Activated CD8-positive, alpha-beta memory T cell treated with anti-CD3 and anti-CD28 coated beads, Interleukin-2, amount 50 U/mL, for 1 hour (primary cell): ENCODE data around the gene HMGB4.

Experiments
- DNase-seq: peaks from one replicate; pipeline ENCODE4 v3.0.0-alpha.2; 2020; ENCODE audit errors: extremely low read depth

The HMGB4 gene

DNA sequence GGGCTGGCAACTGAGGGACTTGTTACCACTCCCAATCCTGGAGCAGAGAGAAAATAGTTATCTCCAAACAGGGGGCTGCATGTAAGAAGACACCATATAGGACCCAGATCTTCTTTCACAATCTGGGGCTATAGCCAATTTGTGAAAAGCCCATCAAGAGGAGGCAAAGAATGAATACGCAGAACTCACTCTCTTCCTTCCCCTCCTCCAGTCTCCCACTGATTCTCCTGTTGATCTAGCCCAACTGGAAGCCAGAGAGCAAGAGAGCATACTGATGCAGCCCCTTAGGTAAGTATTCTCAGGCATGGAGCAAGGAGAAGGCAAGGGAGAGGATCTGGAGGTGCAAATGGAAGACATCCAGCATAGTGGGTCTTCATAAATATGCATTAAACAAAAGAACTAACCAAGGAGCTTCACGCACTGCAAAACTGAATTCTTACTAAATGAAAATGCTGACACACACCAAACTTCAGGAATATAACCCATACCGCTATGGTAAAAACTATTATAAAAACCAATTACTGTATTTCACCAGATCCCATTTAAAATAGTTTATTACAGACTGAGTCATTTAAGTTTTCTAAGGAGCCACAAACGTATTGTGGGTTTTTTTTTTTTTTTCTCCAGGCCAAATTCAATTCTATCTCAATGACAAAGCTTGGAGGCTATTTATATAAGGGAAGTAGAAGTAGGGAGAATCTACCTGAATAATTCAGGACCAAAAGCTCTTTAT, 15.5 kb upstream of the HMGB4 start:
- DNase-seq = no peak

DNA sequence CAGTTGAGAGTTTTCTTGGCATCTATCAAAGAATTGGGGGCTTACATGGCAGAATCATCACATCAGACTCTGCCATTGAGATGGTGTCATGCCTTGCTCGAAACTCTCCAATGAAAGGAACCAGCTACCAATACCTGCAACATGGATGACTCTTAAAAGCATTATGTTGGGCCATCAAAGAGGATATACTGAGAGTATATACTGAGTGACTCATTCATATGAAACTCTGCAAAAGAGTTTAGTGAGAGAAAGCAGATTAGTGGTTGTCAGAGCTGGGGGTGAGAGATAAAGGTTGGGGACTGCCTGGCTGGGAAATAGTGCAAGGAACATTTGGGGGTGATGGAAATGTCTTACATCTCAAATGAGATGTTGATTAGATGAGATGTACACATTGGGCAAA, 14.7 kb upstream of the HMGB4 start:
- DNase-seq = no peak

- no peak for DNase-seq
These were observed 13.4 kb upstream of the HMGB4 start for GRCh38 chr1:33850481-33850880.

- DNase-seq = no peak
These were observed 11.2 kb upstream of the HMGB4 start for GRCh38 chr1:33852711-33853110.

- no peak for DNase-seq
These were observed 10.4 kb upstream of the HMGB4 start for GRCh38 chr1:33853431-33853830.

- no peak for DNase-seq
These were observed 9.8 kb upstream of the HMGB4 start for GRCh38 chr1:33854091-33854490.

DNA sequence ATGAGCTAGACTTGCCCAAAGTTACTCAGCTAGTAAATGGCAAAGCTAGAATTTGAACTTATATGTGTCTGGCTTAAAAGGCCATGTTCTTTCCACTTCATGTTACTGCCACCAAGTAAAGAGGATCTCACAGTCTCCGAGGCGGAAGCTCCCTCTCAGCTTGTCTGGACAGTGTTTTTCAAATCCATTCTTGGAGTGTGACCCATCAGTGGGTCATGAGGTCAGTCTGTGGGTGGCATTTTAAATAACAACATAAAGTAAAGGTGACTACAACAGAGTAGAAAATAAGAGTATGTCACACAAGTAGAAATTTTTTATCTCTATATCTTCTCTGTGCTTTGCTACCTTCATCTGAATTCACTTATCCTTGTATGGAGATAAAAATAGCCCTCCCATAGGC, 3.2 kb upstream of the HMGB4 start:
- DNase-seq = no peak

GRCh38 chr1:33864460-33865389, 846 bp downstream of the HMGB4 start:
- DNase-seq = no peak

DNA sequence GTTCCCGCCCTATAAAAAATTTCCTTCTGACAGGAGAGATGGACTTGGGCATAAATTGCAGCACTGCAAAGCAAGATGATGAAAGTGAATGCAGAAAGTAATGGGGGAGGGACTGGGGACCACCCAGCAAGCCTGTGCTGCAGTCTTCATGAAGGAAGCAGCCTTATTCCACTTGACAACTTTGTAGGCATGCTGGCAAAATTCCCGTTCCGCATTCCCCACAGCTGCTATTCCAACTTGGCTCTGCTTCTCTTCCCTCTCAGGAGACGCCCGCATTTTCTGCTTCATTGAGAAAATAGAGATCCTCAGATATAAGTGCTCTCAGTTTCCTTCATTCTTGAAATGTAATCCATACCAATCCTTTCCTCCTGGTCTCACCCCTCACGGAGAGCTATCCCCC, 2.4 kb downstream of the HMGB4 start:
- DNase-seq = no peak

GRCh38 chr1:33867684-33868083, 3.8 kb downstream of the HMGB4 start:
- DNase-seq = no peak

DNA sequence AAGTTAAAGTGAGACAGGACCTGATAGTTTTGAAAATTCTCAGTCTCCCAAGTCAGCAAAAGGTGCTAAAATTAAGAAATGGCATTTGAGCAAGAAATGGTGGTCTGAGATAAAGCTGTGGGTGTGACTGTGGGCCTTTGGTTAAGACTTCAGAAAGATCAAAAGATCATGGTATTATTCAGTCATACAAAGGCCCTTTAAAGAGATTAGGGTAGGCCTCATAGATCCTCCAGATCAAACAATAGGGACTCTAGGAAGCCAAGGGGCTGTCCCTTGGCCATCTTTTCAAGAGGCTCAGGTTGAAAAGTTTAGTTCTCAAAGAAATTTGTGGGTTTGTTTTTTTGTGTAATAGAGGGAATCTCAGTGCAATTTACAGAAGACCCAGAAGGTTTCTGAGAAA, 8.4 kb downstream of the HMGB4 start:
- no peak for DNase-seq

DNA sequence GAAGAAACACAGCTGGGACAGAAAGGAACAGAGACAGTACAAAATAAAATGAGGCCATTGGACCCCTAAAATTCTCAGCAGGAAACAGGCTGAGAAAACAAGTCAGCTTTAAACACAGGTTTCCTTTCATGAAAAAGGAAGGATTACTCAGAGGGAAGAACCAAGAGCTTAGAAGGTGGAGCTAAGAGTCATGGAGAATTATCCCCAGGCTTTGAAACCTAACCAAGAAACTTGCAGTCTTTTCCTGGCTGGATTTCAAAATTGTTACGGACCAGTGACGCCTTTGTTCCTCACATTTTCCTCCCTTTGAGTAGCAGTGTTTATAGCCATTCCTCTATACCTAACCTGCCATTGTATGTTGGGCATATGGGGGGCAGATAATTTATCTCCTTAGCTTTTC, 8.8 kb downstream of the HMGB4 start:
- no peak for DNase-seq

DNA sequence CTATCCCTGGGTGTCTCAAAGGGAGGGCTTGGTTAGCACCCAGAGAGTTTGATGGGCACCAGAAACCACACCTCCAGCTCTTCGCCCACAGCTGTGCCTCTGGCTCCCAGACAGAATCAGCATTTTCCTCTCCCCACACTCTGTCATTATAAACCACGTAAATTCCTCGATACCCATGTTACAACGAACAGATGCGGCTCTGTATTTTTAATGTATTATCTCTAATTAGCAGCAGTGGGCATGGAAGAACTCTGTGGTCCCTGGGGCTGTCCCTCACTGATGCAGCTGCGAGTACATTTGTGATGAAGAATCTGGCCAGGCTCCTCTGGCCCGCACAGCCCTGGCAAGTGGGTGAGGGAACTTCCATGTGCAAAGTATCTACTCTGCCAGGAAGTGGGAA, 10.8 kb downstream of the HMGB4 start:
- no peak for DNase-seq

DNA sequence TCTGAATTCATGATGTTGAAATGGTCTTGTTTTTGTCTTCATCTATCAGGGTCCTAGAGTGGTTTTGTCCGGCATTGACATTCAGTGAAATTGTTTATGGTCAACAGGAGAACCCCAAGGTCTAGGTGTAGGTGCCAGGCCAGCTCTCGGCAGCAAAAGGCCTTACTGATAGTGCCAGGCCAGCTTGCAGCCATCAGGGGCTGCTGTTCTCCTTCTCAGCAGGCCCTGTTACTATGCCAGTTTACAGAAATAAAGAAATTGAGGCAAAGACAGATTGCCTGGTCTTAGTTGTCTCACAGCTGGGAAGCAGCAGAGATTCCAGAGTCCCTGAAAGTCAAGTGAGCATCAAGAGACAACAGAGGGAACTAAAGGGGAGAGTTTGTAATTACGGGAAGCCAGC, 12.0 kb downstream of the HMGB4 start:
- no peak for DNase-seq

- no peak for DNase-seq
These were observed 13.2 kb downstream of the HMGB4 start for GRCh38 chr1:33876970-33877650.

- DNase-seq = no peak
These were observed 14.5 kb downstream of the HMGB4 start for GRCh38 chr1:33878392-33878791.

- DNase-seq = no peak
These were observed 16.4 kb downstream of the HMGB4 start for GRCh38 chr1:33880305-33880704.

DNA sequence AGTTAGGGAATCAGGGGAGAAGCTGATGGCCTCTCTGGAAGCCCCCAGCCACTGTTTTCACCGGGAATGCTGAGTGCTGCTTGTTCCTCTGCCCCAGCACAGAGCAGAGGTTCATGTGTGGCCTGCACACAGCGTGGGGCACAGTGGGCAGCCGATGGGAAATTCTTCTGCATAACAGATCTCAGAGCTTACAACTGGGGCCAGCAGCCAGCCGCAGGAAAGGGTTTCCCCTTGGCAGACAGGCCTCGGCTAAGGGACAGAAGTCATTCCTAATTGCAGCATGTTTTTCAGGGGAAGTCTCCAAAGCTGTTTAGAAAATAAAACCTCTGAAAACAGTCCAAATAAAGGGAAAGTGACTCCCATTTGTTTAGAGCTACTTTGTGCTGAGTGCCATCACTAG, 22.6 kb downstream of the HMGB4 start:
- no peak for DNase-seq

DNA sequence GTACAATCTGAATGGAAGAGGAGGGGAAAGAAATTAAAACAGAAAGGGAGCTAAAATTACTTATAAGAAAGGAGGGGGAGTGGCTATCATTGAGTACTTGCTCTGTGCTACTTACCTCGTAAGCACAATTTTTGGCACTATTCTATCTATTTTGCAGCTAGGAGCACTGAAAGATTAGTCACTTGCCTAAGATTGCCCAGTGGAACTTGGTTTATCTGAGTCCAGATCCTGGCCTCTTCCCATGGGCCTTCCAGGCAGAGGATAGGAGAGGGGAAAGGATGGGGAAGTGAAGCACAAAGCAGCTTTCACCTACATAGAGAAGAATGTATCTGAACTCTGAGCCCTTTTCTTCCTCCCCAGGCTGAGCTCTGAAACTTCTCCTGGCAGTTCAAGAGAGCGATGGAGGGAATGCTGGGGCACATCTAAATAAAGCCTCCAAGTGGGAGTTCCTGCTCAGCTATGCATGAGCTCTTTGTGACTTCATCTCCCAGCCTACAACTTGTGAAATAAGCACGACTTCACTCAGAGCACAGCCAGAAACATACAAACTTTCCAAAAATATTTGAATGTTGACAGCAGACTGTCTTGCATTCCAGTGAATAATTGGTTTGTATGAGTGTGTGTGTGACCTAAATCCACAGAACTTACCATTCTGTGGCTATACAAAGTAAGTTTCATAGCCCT, 29.4 kb downstream of the HMGB4 start:
- DNase-seq = no peak

DNA sequence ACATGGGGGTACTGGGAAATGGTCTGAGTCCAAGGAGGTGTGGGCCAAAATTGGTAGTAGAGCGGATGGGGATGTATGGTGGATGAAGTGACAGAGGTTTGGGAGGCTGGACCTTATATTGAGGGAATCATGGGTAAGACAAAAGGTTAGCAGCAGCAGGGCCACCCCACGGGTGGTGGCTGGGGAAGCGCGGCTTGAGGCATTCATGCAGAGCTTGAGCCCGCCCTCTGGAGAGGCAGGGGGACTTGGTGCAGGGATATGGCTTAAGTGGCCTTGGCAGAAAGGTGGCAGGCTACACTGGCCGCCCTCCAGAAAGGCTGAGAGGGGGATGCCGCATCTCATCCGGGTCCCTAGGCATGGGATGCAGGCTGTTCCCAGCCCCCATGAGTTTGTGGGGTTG, 31.5 kb downstream of the HMGB4 start:
- DNase-seq = no peak

- DNase-seq = no peak
These were observed 32.1 kb downstream of the HMGB4 start for GRCh38 chr1:33895976-33896375.

DNA sequence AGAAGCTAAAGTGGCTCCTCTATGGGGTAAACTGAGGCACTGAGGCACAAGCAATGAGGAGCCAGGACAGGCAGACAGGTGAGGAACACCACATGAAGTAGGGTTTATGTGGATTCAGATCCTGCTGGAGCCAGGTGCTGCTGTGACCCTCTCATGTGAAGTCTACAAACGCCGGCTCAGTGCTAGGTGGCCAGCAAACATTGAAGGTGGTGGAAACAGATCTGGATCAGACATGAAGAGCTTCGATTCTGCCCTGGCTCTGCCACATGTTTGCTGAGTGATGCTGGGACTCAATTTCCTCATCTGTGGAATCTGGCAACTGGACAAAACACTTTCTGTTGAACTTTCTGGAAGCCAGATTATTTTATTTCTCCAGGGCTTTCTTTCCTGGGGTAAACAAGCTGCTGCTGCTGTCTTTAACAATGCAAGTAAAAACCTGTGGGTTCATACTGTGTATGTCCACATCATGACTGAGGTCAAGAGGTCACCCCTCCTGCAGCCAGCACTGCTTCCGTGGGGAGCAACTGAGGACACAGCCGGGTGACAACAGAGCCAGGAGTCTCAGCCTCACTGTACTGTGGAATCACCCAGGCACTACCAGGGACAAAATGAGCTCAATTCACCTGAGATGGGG, 33.3 kb downstream of the HMGB4 start:
- no peak for DNase-seq
